Measurements from ENCODE around the gene GCLC. TPM values are rescaled to one million over a fixed set of nuclear protein-coding genes. Genes with fewer than 3 reads are reported as not detected.

The GCLC gene
- total and polyA plus RNA-seq, 7 donors, result 4.7 to 31.9 (median 17.9) TPM

GRCh38 chr6:53547811-53548496 lies 3.1 kb upstream of the GCLC start:
- TF ChIP-seq CTCF (IDR thresholded peaks at IDR 0.05), result no peak
- intact Hi-C loops (cut with DNase I), result loop anchor here in 1 of 2 donors (5.0 to 10.0 kb wide), 2 partner anchors 53 to 179 kb away; no protein-coding TSS in a partner anchor
- DNase-seq, result peak; percentile 99
- WGBS, 3 donors, result 0 to 1% (median 0%) methylated on average over 50 to 57 of the region's 57 CpGs
- Histone ChIP-seq H3K9me3 (no peaks in the 10 kb centered on the region), H3K4me3 (peak overlapping the region; percentile 74), H3K27ac (peak overlapping the region; percentile 84), H3K36me3 (ENCODE audit: insufficient read depth in 1 of 2, low read depth in 1 of 2) (no peaks in the 10 kb centered on the region), H3K4me1 (peaks cover 21% of the 10 kb centered on the region), H3K27me3 (ENCODE audit: insufficient read depth in 3 of 3, low read length in 2 of 3) (no peaks in the 10 kb centered on the region)
- ATAC-seq, result peak; percentile 91 to 96 (median 92)

- ATAC-seq (peak; percentile 1 to 25 (median 11)), DNase-seq (peak in 1 of 2 donors; percentile 20)
- Histone ChIP-seq H3K4me1 (peaks cover 27% of the 10 kb centered on the region), H3K27ac (peak overlapping the region; percentile 84), H3K4me3 (peak overlapping the region; percentile 74), H3K27me3 (ENCODE audit: insufficient read depth in 3 of 3, low read length in 2 of 3) (no peaks in the 10 kb centered on the region), H3K9me3 (no peaks in the 10 kb centered on the region), H3K36me3 (ENCODE audit: insufficient read depth in 1 of 2, low read depth in 1 of 2) (no peaks in the 10 kb centered on the region)
- WGBS, 3 donors, result 7 to 8% (median 7%) methylated on average over 12 of the region's 12 CpGs
- intact Hi-C loops (cut with DNase I), result loop anchor here in 1 of 2 donors (5.0 to 10.0 kb wide), 2 partner anchors 52 to 180 kb away; no protein-coding TSS in a partner anchor
- TF ChIP-seq CTCF (IDR thresholded peaks at IDR 0.05), result no peak
Measured at GRCh38 chr6:53547166-53547810, 2.4 kb upstream of the GCLC start.

- TF ChIP-seq CTCF (IDR thresholded peaks at IDR 0.05), result no peak
- 83 to 89% (median 85%) methylated on average over 2 of the region's 2 CpGs for WGBS, 3 donors
- intact Hi-C loops (cut with DNase I), result loop anchor here in 1 of 2 donors (5.0 to 10.0 kb wide), 2 partner anchors 51 to 181 kb away; no protein-coding TSS in a partner anchor
- ATAC-seq (no peak), DNase-seq (no peak)
- H3K27me3 ChIP-seq (ENCODE audit: insufficient read depth in 3 of 3, low read length in 2 of 3), result no peaks in the 10 kb centered on the region
- no peaks in the 10 kb centered on the region for H3K36me3 ChIP-seq (ENCODE audit: insufficient read depth in 1 of 2, low read depth in 1 of 2)
- peaks cover 32% of the 10 kb centered on the region for H3K4me1 ChIP-seq
- H3K9me3 ChIP-seq, result no peaks in the 10 kb centered on the region
- no peak overlapping the region for H3K4me3 ChIP-seq
- H3K27ac ChIP-seq, result peak overlapping the region; percentile 5
Measured at GRCh38 chr6:53546281-53546680, 1.4 kb upstream of the GCLC start.

GRCh38 chr6:53544217-53544469 lies 758 bp downstream of the GCLC start:
- DNase-seq (no peak), ATAC-seq (no peak)
- TF ChIP-seq CTCF (IDR thresholded peaks at IDR 0.05), result no peak
- peak overlapping the region; percentile 96 for H3K27ac ChIP-seq
- H3K27me3 ChIP-seq (ENCODE audit: insufficient read depth in 3 of 3, low read length in 2 of 3), result no peaks in the 10 kb centered on the region
- peaks cover 45% of the 10 kb centered on the region for H3K4me1 ChIP-seq
- H3K9me3 ChIP-seq, result no peaks in the 10 kb centered on the region
- intact Hi-C loops (cut with DNase I), result loop anchor here (1.0 to 10.0 kb wide), 4 partner anchors 49 to 183 kb away; no protein-coding TSS in a partner anchor
- WGBS, 3 donors, result 0 to 1% (median 0%) methylated on average over 18 to 24 of the region's 24 CpGs
- H3K4me3 ChIP-seq, result peak overlapping the region; percentile 75
- no peaks in the 10 kb centered on the region for H3K36me3 ChIP-seq (ENCODE audit: insufficient read depth in 1 of 2, low read depth in 1 of 2)
